OCI-LY7 (cell line): ENCODE data around the gene TMEM109. TPM values are rescaled to one million over a fixed set of nuclear protein-coding genes. Genes with fewer than 3 reads are reported as not detected.

ENCODE experiments used
- BruUV-seq: library from RNA; stranded (reverse); fragments of 400-500 nt; replicated peaks from 2 replicates; lab custom pipeline; 2021; lab: Mats Ljungman, UMichigan
- CTCF ChIA-PET: fragments of 300-600 bp; sonication (Branson Sonifier 250); formaldehyde crosslinking; loops from one replicate; lab custom pipeline; 2022; ENCODE audit warnings: antibody characterized with exemption; ENCODE audit not compliant: unreplicated experiment; lab: Charles Lee
- POLR2A ChIA-PET: fragments of 300-600 bp; sonication (Branson Sonifier 250); formaldehyde crosslinking; loops from one replicate; lab custom pipeline; 2022; ENCODE audit warnings: antibody characterized with exemption; lab: Charles Lee
- DNase-seq: peaks from one replicate; pipeline ENCODE4 v3.0.0-alpha.2; 2015; ENCODE audit warnings: low spot score
- H2AFZ ChIP-seq: fragments of 200-600 bp; sonication (generic), shearing (Covaris generic); 2 replicates; pipeline ENCODE4 v1.6.1; 2014; ENCODE audit warnings: mild to moderate bottlenecking, antibody characterized with exemption, low read length, moderate library complexity
- H3K27ac ChIP-seq: fragments of 200-600 bp; sonication (generic); 2 replicates; pipeline ENCODE4 v1.5.1; 2014; ENCODE audit warnings: mixed run types, low read depth, mild to moderate bottlenecking, moderate library complexity, low read length, inconsistent platforms; ENCODE audit not compliant: poor library complexity, severe bottlenecking
- H3K36me3 ChIP-seq: fragments of 200-600 bp; sonication (generic); 2 replicates; pipeline ENCODE4 v1.6.1; 2014; ENCODE audit warnings: mild to moderate bottlenecking, antibody characterized with exemption, low read length, moderate library complexity, mixed read lengths; ENCODE audit not compliant: insufficient read depth
- H3K4me1 ChIP-seq: fragments of 200-600 bp; sonication (generic); 2 replicates; pipeline ENCODE4 v1.5.1; 2014; ENCODE audit warnings: mild to moderate bottlenecking, low read length; ENCODE audit not compliant: insufficient read depth, poor library complexity, severe bottlenecking
- H3K4me2 ChIP-seq: fragments of 200-600 bp; sonication (generic); 2 replicates; pipeline ENCODE4 v1.6.1; 2014; ENCODE audit warnings: mild to moderate bottlenecking, low read length
- H3K4me3 ChIP-seq: fragments of 200-600 bp; sonication (generic); 2 replicates; pipeline ENCODE4 v1.5.1; 2014; ENCODE audit warnings: mild to moderate bottlenecking, low read depth, low read length; ENCODE audit not compliant: poor library complexity, severe bottlenecking
- H3K79me2 ChIP-seq: fragments of 200-600 bp; sonication (generic); 2 replicates; pipeline ENCODE4 v1.6.1; 2016; ENCODE audit warnings: low read depth, mild to moderate bottlenecking, low read length, moderate library complexity, mixed read lengths; ENCODE audit not compliant: insufficient read depth
- H3K9me2 ChIP-seq: fragments of 200-600 bp; sonication (generic); 2 replicates; pipeline ENCODE4 v1.6.1; 2016; ENCODE audit warnings: mild to moderate bottlenecking, low read length, mixed read lengths; ENCODE audit not compliant: insufficient read depth
- H3K9me3 ChIP-seq: fragments of 200-600 bp; sonication (generic); 2 replicates; pipeline ENCODE4 v1.6.1; 2014; ENCODE audit warnings: mild to moderate bottlenecking, mixed run types, low read length, mixed read lengths
- H4K20me1 ChIP-seq: fragments of 200-600 bp; sonication (generic); 2 replicates; pipeline ENCODE4 v1.6.1; 2014; ENCODE audit warnings: mild to moderate bottlenecking, antibody characterized with exemption, low read length, moderate library complexity, mixed read lengths; ENCODE audit not compliant: insufficient read depth
- CTCF ChIP-seq: fragments of 200-600 bp; sonication (generic); conservative IDR thresholded peaks from 2 replicates; pipeline ENCODE4 v1.5.1; 2014; ENCODE audit warnings: mild to moderate bottlenecking, antibody characterized with exemption, low read length, moderate library complexity, mixed read lengths
- EZH2phosphoT487 ChIP-seq: fragments of 200-600 bp; sonication (generic); IDR thresholded peaks from 2 replicates; pipeline ENCODE4 v1.6.1; 2018; ENCODE audit warnings: low read depth, borderline replicate concordance, mild to moderate bottlenecking, mixed run types, antibody characterized with exemption, low read length, moderate library complexity, mixed read lengths
- intact Hi-C: fragments of 100-400 bp; cut with micrococcal nuclease; formaldehyde crosslinking; loops from one replicate; pipeline ENCODE4 v1.10.0; 2022; ENCODE audit not compliant: unreplicated experiment
- total RNA-seq, 2 experiments: library from RNA; depleted of rRNA in 1 of 2; stranded (reverse); fragments of >200 nt in 1 of 2; shearing (Covaris generic) in 1 of 2; gene quantifications; 2 replicates each; pipeline ENCODE4 v1.2.3, GENCODE V29; 2014 to 2022

TMEM109 gene
- total RNA-seq, 2 experiments from 2014 or later, result 57.0 to 67.8 TPM

DNA sequence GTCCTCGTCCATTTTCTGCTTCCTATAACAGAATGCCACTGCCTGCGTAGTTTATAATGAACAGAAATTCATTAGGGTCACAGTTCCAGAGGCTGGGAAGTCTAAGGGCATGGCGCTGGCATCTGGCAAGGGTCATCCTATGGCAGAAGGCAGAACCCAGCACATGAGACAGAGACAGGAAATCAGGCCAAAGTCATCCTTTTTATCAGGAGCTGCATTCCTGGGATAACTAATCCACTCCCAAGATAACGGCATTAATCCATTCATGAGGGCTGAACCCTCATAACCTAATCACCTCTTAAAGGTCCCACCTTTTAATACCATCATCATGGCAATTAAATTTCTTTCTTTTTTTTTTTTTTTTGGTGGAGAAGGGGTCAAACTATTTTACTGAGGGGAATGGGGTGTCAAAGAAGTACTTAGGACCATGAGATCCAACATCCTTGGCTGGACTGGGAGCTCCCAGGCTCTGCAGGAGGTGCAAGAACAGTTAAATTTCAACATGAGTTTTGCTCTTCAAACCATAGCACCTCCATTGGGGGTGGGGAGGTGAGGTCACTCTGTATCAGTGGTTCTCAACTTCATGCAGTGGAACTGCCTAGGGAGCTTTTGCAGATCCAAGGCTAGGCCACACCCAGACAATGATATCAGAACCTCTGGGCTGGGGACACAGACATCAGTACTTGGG is 4.4 kb downstream of the TMEM109 start:
- no peak for TF ChIP-seq EZH2phosphoT487
- no peak for TF ChIP-seq CTCF
- BruUV-seq, result no TSS peak
- H3K4me1 ChIP-seq, result peaks cover 35% of the 10 kb centered on the region
- H3K4me2 ChIP-seq, result peak overlapping the region; percentile 46; the same call in 1 of the 2 replicates
- H3K36me3 ChIP-seq, result peaks cover 75% of the 10 kb centered on the region
- H4K20me1 ChIP-seq, result peaks cover 13% of the 10 kb centered on the region; the same call in 1 of the 2 replicates
- H3K9me3 ChIP-seq, result no peaks in the 10 kb centered on the region
- ChIA-PET CTCF (interaction anchor here (1.5 kb wide), 1 partner anchor 11 kb away, joined by 6 read pairs; no protein-coding TSS in a partner anchor), POLR2A (interaction anchor here (0.9 to 1.2 kb wide), 2 partner anchors 11 to 14 kb away, joined by 3 to 4 read pairs; no protein-coding TSS in a partner anchor)
- peaks cover 57% of the 10 kb centered on the region for H3K79me2 ChIP-seq
- no peak overlapping the region for H3K27ac ChIP-seq
- intact Hi-C loops, result no loop called here
- no peak overlapping the region for H3K4me3 ChIP-seq
- no peak overlapping the region for H2AFZ ChIP-seq
- no peak for DNase-seq
- no peaks in the 10 kb centered on the region for H3K9me2 ChIP-seq

GRCh38 chr11:60918939-60919265 is 4.9 kb downstream of the TMEM109 start:
- peaks cover 79% of the 10 kb centered on the region for H3K36me3 ChIP-seq
- no TSS peak for BruUV-seq
- peaks cover 13% of the 10 kb centered on the region; the same call in 1 of the 2 replicates for H4K20me1 ChIP-seq
- H3K9me2 ChIP-seq, result no peaks in the 10 kb centered on the region
- no peak for DNase-seq
- no peaks in the 10 kb centered on the region for H3K9me3 ChIP-seq
- intact Hi-C loops, result no loop called here
- no peak overlapping the region for H2AFZ ChIP-seq
- ChIA-PET CTCF (interaction anchor here (1.5 kb wide), 1 partner anchor 11 kb away, joined by 6 read pairs; no protein-coding TSS in a partner anchor), POLR2A (interaction anchor here (0.9 to 1.2 kb wide), 3 partner anchors 11 to 34 kb away, joined by 3 to 5 read pairs (median 4); no protein-coding TSS in a partner anchor)
- H3K4me1 ChIP-seq, result peaks cover 36% of the 10 kb centered on the region
- peaks cover 57% of the 10 kb centered on the region for H3K79me2 ChIP-seq
- no peak overlapping the region for H3K27ac ChIP-seq
- peak overlapping the region; percentile 46 for H3K4me2 ChIP-seq
- no peak for TF ChIP-seq EZH2phosphoT487
- TF ChIP-seq CTCF, result 0 out of 2 replicates have a peak, but pooled peaks have one; percentile 8
- no peak overlapping the region for H3K4me3 ChIP-seq
